ENCODE data around the gene ATP10D. TPM values are rescaled to one million over a fixed set of nuclear protein-coding genes. Genes with fewer than 3 reads are reported as not detected.

Gene ATP10D
- total RNA-seq, 1 experiment from 2014 or later, result 5.1 TPM

GRCh38 chr4:47538111-47538824 is 53.2 kb downstream of the ATP10D start:
- Histone ChIP-seq H3K4me3 (replicated peaks in 1 of 2; ENCODE audit: low read depth in 1 of 2, low read length in 2 of 2) (no peak overlapping the region), H3K36me3 (ENCODE audit: control insufficient read depth in 1 of 2, insufficient read depth in 2 of 2, low read length in 2 of 2) (no peaks in the 10 kb centered on the region), H3K9me3 (ENCODE audit: control insufficient read depth in 1 of 2, insufficient read depth in 1 of 2, low read depth in 1 of 2, low read length in 2 of 2) (no peaks in the 10 kb centered on the region), H3K4me2 (ENCODE audit: low read length) (no peak overlapping the region), H4K20me1 (ENCODE audit: insufficient read depth) (no peaks in the 10 kb centered on the region), H3K27ac (ENCODE audit: low read depth, low read length) (no peak overlapping the region), H3K27me3 (ENCODE audit: insufficient read depth, low read length) (no peaks in the 10 kb centered on the region), H3K9me2 (ENCODE audit: insufficient read depth) (no peaks in the 10 kb centered on the region), H3K79me2 (ENCODE audit: insufficient read depth, low read length) (no peaks in the 10 kb centered on the region), H3K4me1 (ENCODE audit: control insufficient read depth in 1 of 2, insufficient read depth in 2 of 2, low read length in 2 of 2) (no peaks in the 10 kb centered on the region), H2AFZ (ENCODE audit: low read depth, low read length, poor library complexity, severe bottlenecking) (no peak overlapping the region), H3K9ac (ENCODE audit: low read length) (no peak overlapping the region)
- no peak for ATAC-seq
- ChIA-PET POLR2A (no interaction called here), CTCF (no interaction called here), RAD21 (ENCODE audit: low non-redundant PET in 1 of 2, low total read pairs in 2 of 2, uncharacterized antibody in 2 of 2, unreplicated experiment in 2 of 2) (no interaction called here)
- TF ChIP-seq TCF7L2 (IDR thresholded peaks at IDR 0.05; ENCODE audit: borderline replicate concordance, extremely low read depth, insufficient read depth, insufficient read length), result no peak
- no peak for TF ChIP-seq REST (IDR thresholded peaks at IDR 0.05; ENCODE audit: low read depth)
- no peak for TF ChIP-seq MAX (IDR thresholded peaks at IDR 0.05)
- no peak for TF ChIP-seq CBX3 (IDR thresholded peaks at IDR 0.05; ENCODE audit: low read depth)
- no peak for TF ChIP-seq POLR2AphosphoS5 (IDR thresholded peaks at IDR 0.05; ENCODE audit: low read depth, low read length)
- no peak for TF ChIP-seq YY1 (IDR thresholded peaks at IDR 0.05; ENCODE audit: extremely low read depth, insufficient replicate concordance, low read depth, low read length)
- TF ChIP-seq ELF1 (IDR thresholded peaks at IDR 0.05; ENCODE audit: borderline replicate concordance, low read depth), result no peak
- no peak for DNase-seq (ENCODE audit: low read depth, low spot score)
- intact Hi-C loops (cut with micrococcal nuclease), result no loop called here
- no TSS peak for BruUV-seq (replicated peaks)

Data from HCT116 (cell line).